WERI-Rb-1 (cell line): ENCODE data around the gene CRTC2.

Experiments
- DNase-seq: peaks from one replicate; pipeline ENCODE4 v3.0.0-alpha.2; 2020
- H3K27ac ChIP-seq: fragments of 250-450 bp; sonication (Bioruptor Pico); 2 replicates; pipeline ENCODE4 v1.5.1; 2020; ENCODE audit warnings: mild to moderate bottlenecking, moderate library complexity
- H3K27me3 ChIP-seq: fragments of 250-450 bp; sonication (Bioruptor Pico); 2 replicates; pipeline ENCODE4 v1.5.1; 2021; ENCODE audit warnings: mild to moderate bottlenecking, low read depth, moderate library complexity; ENCODE audit not compliant: insufficient read depth, severe bottlenecking
- H3K36me3 ChIP-seq: fragments of 250-450 bp; sonication (Bioruptor Pico); 2 replicates; pipeline ENCODE4 v1.5.1; 2020; ENCODE audit warnings: mild to moderate bottlenecking, moderate library complexity
- H3K4me3 ChIP-seq: 2 replicates; pipeline ENCODE4 v1.5.1; 2011; ENCODE audit warnings: low read depth, mild to moderate bottlenecking, control low read depth, low read length
- H3K9me3 ChIP-seq: fragments of 250-450 bp; sonication (Bioruptor Pico); 2 replicates; pipeline ENCODE4 v1.5.1; 2021; ENCODE audit warnings: mild to moderate bottlenecking, moderate library complexity; ENCODE audit not compliant: severe bottlenecking
- TF ChIP-seq, protein P1 (sequence below): IDR thresholded peaks from 2 replicates; pipeline ENCODE4 v1.5.1; 2011; ENCODE audit warnings: low read depth, mild to moderate bottlenecking, control low read depth, inconsistent platforms, low read length

The CRTC2 gene

DNA sequence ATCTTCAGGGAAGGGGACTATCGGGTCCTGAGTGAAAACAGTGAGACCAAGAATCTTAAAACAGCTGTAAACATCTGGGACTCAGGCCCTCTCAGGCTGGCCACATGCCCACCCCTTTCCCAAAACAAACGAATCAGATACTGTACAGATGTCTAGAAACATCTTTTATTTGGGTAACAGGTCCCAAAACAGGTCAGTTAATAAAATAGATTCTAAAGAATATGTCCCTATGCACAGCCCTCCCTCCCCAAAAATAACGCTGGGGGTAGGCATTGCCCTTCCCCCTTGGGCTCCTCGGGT lies 499 bp upstream of the CRTC2 start:
- Histone ChIP-seq H3K27ac (peak overlapping the region; percentile 6; the same call in 1 of the 2 replicates), H3K27me3 (no peaks in the 10 kb centered on the region)

DNA sequence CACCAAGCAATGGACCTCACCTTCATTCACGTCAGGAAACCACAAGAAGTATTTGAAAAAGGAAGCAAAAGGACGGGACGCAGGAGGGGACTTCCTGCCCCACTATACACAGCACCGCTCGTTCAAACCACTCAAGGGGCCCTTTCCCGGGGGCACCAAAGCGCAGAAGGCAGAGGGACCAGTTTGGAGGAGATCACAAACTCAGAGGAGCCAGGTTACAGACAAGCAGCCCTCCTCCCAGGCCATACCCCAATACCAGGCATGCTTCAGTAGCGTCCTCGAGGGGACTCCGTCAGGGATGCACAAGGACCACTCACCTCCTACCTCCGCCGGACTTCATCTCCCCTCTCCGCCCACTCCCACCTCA lies 685 bp downstream of the CRTC2 start:
- Histone ChIP-seq H3K27me3 (no peaks in the 10 kb centered on the region), H3K4me3 (peak overlapping the region; percentile 78), H3K27ac (peak overlapping the region; percentile 77), H3K36me3 (peaks cover 66% of the 10 kb centered on the region), H3K9me3 (no peaks in the 10 kb centered on the region)
- no peak for DNase-seq
- TF ChIP-seq, protein P1, sequence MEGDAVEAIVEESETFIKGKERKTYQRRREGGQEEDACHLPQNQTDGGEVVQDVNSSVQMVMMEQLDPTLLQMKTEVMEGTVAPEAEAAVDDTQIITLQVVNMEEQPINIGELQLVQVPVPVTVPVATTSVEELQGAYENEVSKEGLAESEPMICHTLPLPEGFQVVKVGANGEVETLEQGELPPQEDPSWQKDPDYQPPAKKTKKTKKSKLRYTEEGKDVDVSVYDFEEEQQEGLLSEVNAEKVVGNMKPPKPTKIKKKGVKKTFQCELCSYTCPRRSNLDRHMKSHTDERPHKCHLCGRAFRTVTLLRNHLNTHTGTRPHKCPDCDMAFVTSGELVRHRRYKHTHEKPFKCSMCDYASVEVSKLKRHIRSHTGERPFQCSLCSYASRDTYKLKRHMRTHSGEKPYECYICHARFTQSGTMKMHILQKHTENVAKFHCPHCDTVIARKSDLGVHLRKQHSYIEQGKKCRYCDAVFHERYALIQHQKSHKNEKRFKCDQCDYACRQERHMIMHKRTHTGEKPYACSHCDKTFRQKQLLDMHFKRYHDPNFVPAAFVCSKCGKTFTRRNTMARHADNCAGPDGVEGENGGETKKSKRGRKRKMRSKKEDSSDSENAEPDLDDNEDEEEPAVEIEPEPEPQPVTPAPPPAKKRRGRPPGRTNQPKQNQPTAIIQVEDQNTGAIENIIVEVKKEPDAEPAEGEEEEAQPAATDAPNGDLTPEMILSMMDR = no peak

More for the DNA sequence above, 499 bp upstream of the CRTC2 start:
- Histone ChIP-seq H3K36me3 (peaks cover 54% of the 10 kb centered on the region), H3K4me3 (no peak overlapping the region), H3K9me3 (no peaks in the 10 kb centered on the region)
- TF ChIP-seq, protein P1 = no peak
- no peak for DNase-seq

DNA sequence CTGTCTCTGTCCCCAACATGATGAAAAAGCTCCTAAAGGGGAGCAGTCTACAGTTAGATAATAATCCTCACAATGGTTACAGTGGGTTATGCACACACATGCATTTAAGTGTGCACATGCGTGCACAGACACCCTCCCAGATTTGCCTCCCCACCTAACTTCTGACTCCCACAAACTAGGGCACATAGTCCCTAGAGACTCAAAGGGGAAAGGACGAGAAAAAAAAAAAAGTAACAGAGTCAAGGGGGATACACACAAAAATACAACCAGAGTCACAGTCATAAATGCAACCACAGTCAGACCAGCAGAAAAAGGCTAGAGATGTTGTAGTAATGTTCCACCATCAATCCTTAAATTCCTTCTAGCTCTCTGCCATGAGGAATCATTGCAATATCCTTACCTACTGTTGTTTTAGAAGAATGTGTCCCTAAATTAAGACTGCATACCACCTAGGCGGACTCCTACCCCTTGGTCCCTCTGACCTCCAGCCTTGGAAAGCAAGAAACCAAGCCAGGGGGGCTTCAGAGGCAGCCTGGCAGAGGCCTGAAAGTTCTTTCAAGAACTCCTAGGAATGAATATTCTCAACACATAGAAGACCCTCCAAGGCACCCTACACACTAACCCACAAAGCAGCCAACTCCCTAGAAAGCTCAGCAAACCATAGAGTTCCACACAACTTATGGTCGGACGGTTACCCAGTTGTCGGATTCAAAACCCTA lies 1.3 kb downstream of the CRTC2 start:
- no peak for DNase-seq
- Histone ChIP-seq H3K27me3 (no peaks in the 10 kb centered on the region), H3K4me3 (peak overlapping the region; percentile 78), H3K9me3 (no peaks in the 10 kb centered on the region), H3K27ac (peak overlapping the region; percentile 77), H3K36me3 (peaks cover 71% of the 10 kb centered on the region)
- TF ChIP-seq, protein P1 = no peak

DNA sequence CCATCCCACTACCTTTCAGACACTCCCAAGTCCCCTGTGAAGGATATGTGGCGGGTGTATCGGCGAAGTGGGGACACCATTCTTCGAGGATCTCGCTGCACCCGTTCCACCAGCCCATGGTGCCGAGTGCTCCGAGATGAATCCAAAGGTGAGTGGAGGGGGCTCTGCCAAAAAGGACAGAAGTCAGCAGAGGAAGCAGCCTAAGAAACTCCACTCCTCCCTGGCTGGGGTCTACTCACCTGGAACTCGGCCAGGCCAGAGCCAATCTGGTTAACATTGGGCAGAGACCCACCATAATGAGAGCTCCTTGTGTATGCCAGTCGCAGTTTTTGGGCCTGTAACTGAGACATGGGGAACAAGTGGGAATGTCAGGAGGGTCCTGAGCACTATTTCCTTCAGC lies 3.6 kb downstream of the CRTC2 start:
- TF ChIP-seq, protein P1 = no peak
- Histone ChIP-seq H3K27ac (no peak overlapping the region), H3K27me3 (no peaks in the 10 kb centered on the region), H3K9me3 (no peaks in the 10 kb centered on the region), H3K4me3 (no peak overlapping the region), H3K36me3 (peaks cover 71% of the 10 kb centered on the region)
- DNase-seq = no peak

DNA sequence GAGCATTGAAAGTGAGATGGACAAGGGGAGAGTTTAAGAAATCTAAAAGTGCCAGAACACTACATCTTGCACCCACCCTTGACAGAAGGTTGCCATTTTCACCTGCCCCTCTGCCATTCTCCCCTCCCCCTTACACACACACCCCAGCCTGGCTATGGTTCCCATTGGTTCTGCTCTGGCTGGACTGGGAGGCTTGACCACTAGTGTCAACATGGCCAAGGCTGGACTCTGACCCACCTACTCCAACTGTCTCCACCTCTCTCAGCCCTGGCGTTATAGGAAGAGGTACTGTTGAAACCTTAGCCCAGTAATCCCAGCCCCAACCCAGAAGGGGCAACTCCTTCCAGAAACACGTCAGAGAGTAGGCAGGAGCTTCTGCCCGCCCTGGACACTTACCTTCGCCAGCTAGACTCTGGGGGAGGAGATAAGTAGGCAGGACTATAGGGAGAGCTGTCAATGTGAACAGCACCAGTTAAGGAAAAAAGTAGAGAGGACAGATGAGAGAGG lies 4.5 kb downstream of the CRTC2 start:
- H3K27ac ChIP-seq = no peak overlapping the region
- TF ChIP-seq, protein P1 = no peak
- H3K36me3 ChIP-seq = peaks cover 71% of the 10 kb centered on the region
- no peak overlapping the region for H3K4me3 ChIP-seq
- DNase-seq = no peak
- no peaks in the 10 kb centered on the region for H3K27me3 ChIP-seq
- H3K9me3 ChIP-seq = no peaks in the 10 kb centered on the region

DNA sequence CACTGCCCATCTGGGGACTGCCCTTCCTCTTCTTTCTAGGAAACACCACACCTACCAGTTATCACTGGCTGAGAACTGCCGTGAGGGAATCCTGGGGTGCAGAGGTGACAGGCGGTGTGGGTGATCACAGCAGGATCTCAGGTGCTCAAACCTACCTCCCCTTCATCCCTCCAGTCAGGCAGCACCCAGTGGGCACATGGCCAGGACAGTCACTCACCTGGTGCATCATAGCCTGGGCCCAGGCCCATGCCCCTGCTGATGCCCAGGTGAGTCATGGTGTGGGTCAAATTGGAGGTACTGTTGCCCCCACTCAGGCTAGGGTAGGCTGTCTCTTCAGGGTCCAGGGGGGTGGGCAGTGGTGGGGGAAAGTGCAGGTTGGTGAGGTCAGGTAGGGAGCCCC lies 6.6 kb downstream of the CRTC2 start:
- Histone ChIP-seq H3K9me3 (no peaks in the 10 kb centered on the region), H3K27me3 (no peaks in the 10 kb centered on the region), H3K36me3 (peaks cover 87% of the 10 kb centered on the region), H3K27ac (no peak overlapping the region), H3K4me3 (no peak overlapping the region)
- TF ChIP-seq, protein P1 = no peak
- DNase-seq = no peak
